Esophagus mucosa (tissue), 1 donor: Measurements from ENCODE around the gene APBB2. TPM values are rescaled to one million over a fixed set of nuclear protein-coding genes. Genes with fewer than 3 reads are reported as not detected.

Source experiments
- ATAC-seq: fragments of 200-7000 bp; cut with Tn5 transposase; one replicate; pipeline ENCODE4 v1.9.1; 2020
- total RNA-seq: library from RNA; stranded (reverse); gene quantifications from one replicate; pipeline ENCODE4 v1.2.4, GENCODE V29; 2023
- donor health status: DM: yes; HTN: yes; CAD: no.

The APBB2 gene
- total RNA-seq, 1 donor from 2014 or later = 13.3 TPM

DNA sequence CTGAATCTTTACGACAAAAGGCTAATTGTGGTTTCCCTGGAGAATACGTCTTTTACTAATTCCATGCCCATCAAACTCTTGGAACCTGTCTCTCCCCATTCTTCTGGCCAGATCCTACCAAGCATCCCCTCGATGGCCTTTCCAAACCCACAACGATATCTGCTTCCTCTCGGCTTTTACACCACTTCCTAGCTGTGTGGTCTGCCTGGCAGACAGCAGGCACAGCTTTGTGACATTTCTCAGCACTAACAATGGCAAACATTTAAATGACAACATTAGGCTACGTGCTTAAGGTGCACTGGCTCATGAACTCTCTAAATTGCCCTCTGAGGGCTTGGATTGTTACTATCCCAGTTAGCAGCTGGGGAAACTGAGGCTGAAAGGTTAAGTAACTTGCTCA lies 323.6 kb downstream of the APBB2 start:
- no peak for ATAC-seq

DNA sequence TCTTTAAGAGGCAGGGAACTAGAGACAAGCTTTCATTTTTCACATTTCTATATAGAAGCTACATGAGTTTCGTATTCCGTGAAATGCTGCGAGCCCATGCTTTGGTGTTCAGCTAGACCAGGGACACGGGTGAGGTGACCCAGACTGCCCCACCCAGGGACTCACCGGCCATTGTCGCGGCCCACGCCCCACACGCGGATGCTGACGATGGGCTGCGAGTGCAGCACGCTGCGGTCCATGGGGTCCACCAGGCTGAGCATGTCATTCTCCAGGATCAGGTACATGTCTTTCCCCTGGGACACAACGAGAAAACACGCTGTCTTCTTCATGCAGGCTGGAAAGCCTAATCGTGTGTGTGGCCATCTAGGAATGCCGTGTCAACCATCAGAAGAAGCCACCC lies 324.1 kb downstream of the APBB2 start:
- ATAC-seq = no peak

DNA sequence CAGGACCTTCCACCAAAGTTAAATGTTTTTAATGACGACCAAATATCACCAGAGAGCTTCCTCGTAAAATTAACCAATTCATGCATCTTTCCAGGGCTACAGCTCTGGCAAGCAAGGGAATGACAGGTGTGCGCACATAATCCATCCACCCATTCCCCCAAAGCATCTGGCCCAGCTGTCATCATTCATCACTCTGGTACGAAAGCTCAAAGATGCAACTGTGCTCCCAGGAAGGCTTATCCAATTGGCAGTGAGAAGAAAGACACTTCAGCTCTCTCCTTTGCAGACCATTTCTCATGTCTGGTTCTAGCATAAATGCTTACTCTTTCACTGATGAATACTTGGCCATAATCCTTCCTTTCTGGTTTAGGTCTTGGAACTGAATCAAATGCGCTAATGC lies 325.4 kb downstream of the APBB2 start:
- ATAC-seq = no peak

DNA sequence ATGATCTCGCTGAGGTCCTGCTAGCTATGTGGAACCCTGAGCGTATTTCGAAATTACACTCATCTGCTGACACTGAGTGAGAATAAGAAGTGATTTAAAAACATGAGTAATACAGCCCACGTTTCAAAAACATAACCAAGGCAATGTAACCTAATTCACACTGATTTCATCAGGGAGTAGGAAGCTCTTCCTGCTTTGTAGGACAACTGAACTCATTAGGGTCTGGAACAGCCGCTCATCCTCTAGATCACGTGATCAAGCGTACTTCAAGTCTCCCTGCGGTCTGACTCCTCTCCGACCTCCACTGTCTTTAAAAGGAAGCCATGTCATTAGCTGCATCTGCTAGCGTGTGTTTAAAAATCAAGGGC lies 326.6 kb downstream of the APBB2 start:
- no peak for ATAC-seq

DNA sequence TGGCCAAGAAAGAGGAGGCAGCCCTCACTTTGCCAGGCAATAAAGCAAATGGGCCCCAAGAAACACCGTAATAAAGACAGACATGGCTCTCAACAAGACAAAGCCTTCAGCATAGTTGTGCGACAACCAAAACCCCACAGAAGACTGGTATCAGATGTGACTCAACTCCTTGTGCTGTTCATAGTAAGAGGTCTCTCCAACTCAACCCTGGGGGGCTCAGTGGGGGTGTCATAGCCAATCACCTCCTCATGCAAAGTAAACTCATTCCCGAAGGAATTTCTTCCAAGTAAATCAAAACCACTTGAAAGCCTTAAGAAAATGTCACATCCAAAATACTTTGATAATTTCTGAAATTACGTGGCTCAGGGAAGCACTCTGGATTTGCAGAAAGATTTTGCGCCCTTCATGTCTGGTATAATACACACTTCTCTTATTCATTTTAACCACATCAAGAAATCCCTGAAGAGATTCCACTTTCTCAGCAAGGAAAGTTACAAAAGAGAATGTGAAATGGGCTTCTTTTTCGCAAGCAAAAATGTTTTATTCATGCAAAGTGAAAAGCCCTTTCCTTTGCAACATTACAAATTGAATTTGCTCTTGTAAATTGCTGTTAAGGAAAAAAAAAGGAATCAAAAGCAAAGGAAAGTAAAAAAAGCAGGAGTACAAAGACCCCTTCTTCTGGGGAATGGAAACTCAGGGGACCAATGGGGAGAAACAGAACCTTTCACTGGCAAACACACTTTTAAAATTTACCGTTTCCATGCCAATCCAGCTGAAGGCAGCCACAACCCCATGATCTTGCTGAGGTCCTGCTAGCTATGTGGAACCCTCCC lies 327.2 kb downstream of the APBB2 start:
- ATAC-seq = no peak

DNA sequence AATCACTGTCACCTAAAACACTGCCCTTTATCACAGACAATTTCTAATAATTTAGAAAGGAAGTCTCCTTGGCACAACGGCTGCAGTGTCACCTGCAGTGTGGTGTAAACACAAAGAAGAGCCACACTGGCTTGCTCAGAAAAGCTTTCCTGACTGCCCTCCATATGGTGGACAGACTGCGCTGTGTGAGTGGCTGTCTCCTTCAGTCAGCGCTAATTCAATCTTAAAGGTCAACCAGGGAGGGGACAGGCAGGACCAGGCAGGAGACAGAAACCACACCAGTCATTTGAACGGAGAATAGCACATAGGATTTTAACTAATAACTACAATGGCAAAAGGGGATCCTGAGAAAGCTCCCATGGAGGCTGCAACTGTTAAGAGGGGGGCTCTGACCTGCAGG lies 332.5 kb downstream of the APBB2 start:
- ATAC-seq = no peak

DNA sequence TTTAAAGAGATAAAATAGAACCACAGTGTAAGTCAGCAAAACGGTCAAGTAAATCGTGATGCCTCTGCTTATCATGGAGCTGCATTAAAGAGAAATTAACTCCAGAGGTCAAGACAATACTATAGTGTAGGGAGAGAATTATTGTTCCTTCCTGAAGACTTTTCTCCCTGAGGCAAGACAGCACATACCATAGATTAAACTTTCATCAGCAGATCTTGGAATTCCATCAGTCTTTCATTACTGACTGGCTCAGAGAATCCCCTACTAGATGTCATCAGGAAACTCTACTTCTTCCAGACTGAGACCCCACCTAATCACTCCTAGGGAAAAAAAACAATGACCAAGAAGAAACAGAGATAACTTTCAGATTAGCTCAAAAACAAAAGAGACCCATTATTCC lies 333.2 kb downstream of the APBB2 start:
- ATAC-seq = no peak

DNA sequence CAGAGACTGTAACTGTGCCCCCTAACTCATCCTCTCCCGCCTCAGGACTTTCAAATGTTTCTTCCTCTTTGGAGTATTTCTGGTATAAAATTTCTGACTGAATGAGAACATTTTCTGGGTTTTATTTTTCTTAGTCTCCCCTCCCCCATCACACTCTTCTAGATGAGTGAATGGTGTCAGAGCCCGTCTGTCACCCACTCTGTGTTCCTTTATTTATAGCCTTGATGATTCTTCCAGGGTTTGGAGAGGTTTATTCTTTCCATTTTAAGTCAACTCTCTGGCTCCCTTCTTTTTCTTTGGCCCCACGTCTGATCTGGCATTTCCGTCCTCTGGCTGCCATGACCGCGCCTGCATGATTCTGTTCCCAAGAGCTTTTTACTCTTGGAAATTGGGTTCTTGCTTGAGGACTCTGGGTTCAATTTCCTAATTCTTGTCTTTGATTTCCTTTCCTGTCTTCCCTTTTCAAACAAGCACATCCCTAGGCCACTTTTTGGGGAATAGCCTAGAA lies 335.7 kb downstream of the APBB2 start:
- ATAC-seq = no peak

DNA sequence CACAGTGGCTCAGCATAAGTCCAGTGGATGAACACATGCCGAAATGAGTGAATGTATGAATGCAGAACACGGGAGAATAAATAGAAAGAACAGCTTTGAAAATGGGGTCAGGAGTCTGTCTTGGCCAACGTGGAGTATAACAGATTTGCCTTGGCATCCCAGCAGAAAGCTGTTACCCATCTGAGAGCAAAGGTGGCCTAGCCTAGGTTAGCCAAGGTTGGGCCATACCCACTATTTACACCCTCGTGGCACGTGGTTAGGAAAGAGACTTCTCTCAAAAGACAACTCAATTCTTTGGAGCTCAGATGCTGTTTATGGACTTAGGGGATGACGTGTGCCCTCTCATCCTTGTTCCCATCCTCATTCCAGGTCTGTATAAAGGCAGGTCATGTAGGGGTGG lies 337.3 kb downstream of the APBB2 start:
- ATAC-seq = no peak

DNA sequence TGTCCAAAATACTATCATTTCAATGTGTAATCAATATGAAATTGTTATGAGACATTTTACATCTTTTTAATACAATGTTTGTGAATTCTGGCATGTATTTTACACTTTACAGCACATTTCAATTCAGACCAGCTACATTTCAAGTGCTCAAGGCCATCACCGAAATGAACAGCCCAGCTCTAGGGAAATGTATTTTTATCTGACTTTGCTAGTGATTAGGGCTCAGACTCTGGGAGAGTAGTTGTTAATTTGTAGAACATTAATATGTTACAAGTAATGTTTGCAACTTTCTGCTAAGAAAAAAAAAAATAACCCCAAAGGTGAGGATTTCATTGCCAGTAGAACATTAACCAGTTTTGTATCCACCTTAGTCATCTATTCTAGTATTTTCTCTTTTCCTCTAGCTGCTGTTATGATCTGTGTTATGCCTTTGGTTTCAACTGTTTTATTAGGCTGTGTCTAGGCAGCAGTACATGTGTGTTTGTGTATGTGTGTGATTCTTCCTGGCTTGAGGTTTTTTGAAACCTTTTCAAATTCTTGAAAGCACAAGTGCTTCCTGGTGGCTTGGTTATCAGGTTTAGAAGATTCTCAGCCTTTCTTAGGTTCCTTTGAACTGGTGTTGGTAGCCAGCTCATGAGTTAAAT lies 338.7 kb downstream of the APBB2 start:
- ATAC-seq = no peak

DNA sequence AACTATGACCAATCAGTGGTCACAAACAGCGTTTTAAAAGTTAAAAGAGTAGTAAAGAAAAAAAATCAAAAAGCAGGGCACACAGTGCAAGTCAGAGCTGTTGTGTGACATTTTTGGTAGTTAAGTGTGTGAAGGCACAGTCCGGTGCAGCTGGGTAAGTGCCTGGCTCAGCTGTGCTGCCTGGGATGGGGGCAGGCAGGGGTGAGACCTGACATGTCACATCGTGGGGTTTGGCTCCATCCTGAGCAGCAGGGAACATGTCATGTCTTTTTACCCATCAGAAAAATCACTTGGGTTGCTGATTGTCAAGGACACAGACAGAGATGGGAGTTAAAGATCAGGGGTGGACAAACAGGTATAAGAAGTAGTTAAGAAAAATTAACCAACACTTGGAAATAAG lies 339.4 kb downstream of the APBB2 start:
- no peak for ATAC-seq

DNA sequence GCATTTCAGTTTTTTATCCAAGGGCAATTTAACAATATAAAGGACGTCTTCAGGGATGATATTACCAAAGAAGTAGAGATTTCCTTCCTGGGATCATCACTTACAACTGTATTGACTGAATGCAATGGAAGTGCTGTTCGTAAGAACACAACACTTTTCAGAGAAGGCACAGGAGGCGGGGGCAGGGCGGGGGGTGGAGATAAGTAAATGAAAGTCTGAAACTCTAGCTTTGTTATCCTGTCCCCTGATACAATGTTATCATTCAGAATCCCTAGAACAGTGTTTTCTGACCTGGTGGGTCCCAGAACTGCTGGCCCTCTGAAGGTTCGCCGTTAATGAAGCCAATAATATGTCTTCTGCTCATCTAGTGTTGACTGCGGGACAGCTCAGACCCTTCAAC lies 340.0 kb downstream of the APBB2 start:
- ATAC-seq = no peak

DNA sequence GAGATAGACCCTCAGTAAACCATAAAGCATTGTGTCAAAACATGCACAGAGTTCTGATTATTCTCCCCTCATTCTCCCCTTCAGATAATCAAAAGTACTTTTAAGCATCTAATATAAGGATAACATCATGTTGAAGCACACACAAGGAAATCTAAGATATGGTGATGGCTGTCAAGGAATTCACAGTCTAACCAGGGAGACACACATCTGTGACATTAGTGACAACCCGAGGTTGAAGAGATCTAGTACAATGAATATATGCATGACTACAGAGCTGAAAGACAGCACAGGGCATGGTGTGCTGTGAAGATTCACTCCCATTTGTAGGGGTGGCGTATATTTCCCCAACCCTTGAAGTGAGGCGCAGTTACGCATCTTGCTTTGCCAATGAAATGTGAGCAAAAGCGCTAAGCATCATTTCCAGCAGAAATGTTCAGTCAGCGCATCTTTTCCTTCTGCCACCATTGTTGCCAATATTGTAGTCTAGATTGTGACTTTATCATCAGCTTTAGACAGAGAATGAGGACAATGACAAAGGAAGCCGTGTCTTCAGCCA lies 342.6 kb downstream of the APBB2 start:
- no peak for ATAC-seq

DNA sequence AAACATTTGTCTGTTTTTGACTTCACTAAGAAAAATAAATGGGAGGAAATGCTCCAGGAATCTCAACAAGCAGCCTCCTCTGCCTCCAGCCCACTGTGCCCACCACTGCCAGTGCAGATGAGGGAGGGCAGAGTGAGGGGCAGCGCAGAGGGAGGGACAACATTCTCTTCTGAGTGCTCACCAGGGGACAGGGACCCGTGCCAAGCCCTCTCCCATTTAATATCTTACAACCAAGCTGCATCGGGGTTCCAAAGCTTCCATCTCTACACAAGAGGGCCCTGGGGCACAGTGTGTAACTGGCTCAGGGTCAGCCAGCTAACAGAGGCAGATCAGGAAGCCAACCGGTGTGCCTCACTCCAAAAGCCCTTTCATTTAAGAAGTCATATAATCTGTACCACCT lies 344.2 kb downstream of the APBB2 start:
- ATAC-seq = no peak

DNA sequence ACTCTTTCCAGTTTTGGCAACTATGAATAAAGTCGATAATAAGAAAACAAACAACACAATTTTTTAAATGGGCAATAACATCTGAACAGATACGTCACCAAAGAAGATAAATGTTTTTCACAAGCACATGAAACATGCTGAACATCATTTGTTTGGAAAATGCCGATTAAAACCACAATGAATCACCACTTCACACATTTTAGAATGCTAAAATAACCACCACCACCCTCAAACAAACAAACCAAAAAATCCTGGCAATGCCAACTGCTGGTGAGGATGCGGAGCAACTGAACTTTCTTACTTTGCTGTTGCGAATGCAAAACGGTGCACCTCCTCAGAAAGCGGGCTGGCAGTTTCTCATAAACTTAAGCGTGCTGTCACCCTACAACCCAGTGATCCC lies 348.6 kb downstream of the APBB2 start:
- no peak for ATAC-seq

DNA sequence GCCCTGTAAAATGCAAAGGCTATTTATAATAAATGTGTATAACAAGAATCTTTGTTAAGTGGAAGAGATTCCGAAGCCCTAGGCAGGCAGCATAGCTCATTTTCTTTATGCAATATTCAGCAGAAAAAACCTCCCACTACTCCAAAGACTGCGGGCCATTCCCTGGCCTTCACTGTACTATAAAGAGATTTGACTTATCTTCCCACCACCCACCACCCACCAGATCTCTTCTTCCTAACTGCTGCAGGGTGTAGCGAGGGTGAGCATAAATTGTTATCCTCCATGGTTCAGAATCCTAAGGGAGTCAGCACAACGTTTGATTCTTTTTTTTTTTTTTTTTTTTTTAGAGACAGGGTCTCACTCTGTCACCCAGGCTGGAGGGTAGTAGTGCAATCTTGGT lies 349.8 kb downstream of the APBB2 start:
- ATAC-seq = no peak

DNA sequence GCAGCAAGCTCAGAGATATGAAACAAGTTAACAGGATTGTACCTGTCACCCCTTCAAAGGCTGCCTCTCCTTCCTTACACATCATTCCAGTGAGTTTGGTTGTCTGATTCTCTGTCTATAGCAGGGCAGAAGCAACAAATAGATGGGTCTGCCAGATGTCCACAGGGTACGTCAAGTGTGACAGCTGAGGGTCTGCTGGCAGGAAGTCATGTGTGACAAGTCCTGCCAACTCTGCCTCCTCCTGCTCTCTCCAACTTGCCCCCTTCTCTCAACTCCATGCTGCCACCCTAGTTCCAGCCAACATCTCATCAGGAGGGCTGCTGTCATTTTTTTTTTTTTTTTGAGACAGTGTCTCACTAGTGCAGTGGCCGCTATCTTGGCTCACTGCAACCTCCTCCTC lies 355.4 kb downstream of the APBB2 start:
- no peak for ATAC-seq

DNA sequence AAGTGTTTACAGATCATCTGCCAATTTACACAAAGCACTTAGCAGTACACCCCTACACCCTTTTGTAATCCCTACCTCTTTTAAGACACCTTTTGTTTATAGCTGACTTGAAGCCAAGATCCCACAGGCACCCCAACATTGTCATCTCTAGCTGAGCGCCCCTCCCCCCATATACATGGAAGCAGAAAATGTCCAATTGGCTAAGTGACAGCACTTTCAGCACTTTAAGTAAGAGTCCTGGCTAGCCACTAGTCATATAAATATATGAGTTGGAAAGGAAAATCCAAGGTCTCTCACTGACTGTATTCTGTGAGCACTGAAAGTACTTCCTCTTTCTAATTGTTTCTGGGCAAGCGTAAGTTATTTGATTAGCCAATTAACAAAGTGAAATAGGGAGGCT lies 356.4 kb downstream of the APBB2 start:
- ATAC-seq = no peak

DNA sequence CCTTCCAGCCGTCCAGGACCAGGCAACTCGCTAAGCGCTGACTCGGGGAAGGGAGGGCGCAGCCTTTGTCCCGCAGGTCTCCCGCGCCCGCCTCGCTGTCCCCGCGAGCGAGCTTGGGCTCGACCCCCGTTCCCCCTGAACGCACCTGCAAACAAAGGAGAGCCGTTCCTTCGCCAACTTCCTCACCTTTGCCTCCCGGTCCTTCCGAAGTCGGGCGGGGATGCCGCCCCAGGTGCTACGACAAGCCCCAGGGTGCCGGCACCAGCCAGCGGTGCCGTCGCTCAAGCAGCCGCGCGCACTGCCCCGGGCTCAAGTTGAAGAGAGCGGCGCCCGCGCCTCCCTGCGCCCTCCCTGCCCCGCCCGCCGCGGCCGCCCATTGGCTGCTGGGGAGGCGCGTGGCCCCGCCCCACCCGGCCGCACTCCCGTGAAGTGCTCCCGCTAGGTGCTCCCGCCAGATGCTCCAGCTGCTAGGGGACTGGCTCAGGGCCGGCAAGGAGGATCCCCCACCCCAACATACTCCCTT lies 357.4 kb downstream of the APBB2 start:
- ATAC-seq = peak; percentile 92

DNA sequence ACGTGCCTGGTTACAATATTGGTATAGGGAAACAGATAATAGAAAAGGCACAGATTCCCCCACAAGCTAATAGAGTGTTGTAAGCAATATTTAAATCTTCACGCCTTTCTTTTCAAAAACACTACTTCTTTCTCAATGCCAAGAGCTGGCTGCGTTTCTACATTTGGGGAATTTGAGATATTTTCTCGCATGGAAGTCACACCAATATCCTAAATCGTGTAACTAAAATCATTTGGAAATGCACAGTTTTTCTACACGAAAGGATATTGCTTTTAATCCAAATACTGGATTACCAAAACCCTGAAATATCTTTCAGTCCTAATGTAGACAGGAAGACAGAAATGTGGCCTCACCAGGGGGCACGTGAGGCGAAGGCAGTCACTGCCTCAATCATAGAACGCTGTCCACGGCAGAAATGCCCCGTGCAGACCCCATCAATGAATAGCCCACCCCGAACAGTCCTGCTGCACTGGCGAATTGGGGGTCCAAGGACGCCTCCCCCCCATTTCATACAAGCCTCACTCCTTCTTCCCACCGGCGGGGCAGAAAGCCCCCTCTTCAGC lies 358.0 kb downstream of the APBB2 start:
- ATAC-seq = peak; percentile 11

DNA sequence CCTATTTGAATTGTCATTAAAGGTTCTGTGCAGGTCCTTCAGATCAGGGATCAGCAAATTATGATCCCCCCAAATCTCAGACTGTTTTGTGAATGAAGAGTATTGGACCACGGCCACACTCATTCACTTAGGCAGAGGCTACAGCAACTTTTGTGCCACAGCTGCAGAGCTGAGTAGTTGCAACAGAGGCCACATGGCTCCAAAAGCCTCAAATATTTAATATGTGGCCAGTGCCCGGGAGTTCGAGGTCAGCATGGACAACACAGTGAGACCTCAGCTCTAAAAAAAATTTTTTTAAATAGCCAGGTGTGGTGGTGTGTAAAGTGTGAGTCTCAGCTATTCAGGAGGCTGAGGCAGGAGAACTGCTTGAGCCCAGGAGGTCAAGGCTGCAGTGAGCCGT lies 363.8 kb downstream of the APBB2 start:
- ATAC-seq = no peak

DNA sequence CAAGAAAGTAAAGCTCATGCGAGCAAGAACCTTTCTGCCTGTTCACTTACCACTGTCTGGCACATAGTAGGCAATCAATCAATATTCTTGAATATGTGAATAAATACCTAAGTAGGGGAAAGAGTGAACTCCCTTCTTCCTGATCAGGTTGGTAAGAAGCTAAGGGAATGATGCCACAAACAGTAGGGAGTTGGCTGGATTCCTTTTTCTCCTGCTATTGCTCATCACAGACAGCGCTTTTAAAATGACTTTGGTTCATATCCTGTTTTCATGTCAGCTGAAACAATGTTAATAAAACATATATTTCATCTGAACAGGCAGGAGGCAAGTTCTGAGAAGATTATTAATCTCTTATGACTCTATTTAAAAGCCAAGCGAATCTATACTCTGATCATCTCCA lies 365.4 kb downstream of the APBB2 start:
- no peak for ATAC-seq

DNA sequence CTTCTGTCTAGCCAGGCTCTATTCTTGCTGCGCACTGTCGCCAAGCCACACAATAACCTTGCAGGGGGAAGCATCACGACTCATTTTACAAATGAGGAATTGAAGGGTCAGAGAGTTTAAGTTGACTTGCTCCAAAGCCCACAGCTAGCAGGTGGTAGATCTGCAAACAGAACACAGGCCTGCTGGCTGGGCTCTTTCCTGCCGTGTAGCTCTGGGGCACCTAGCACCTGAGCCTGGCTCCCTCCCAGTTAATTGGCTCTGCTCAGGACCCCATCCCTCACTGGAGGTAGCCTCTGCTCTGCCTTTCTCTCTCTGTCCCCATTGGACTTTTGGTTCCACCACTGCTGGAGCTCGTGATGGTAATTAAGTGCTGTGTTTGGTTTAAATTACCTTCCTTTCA lies 366.1 kb downstream of the APBB2 start:
- no peak for ATAC-seq

DNA sequence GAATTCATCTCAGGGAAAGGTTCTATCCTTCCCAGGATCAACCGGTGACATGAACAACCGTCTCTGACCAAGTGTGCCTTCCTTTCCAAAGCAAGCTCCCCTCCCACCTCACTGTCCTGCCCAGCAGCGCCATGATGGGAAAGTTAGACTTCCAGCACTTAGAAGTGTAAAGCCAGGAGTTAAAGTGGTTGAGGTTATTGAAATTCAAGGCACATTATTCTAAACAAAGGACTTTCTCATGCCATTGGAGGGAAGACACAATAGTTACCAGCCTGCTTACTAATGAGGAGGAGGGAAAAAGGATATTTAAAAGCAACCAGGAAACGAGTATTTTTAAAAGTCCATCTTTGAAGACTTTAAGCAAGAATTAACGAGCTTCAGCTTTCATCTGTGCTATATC lies 367.8 kb downstream of the APBB2 start:
- no peak for ATAC-seq
